Measurements from ENCODE around the gene NDUFC1. TPM values are rescaled to one million over a fixed set of nuclear protein-coding genes. Genes with fewer than 3 reads are reported as not detected.
"Not testable (repeated sequence)": the region's sequence is repeated elsewhere in the genome, so short reads cannot be mapped to it uniquely, and the experiment has no call there.

The NDUFC1 gene
- polyA plus RNA-seq, 5 donors = 50.1 to 66.3 (median 55.7) TPM

DNA sequence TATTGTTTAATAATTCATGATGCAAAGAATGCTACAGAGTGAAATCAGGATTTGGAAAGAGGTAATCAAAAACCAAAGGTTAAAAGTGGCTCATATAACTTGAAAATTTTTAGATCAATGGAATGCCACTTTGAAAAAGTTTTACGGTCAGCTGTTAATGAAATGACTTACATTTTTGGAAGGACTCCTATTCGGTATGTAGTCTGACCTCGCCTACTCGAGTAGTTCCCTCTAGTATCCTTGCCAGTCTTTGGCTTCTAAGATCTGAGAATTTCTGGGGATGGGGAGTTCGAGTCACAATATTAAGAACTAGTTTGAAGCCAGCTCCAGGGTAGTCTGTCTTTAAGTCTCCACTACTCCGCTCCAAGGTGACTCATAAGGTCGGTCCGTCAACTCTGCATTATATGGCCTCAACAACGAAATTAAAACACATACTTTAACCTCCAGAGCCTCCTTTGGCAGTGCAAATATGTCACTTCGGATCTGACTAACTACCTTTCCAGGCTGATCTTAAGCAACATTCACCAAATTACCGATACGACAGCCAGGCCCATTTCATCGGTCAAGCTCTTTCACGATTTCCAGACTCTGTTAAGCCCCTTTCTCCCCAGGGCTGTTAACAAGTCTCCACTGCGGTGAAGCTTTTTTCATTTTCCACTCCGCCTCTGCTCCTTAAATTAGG lies 1.7 kb downstream of the NDUFC1 start:
- DNase-seq = no peak

DNA sequence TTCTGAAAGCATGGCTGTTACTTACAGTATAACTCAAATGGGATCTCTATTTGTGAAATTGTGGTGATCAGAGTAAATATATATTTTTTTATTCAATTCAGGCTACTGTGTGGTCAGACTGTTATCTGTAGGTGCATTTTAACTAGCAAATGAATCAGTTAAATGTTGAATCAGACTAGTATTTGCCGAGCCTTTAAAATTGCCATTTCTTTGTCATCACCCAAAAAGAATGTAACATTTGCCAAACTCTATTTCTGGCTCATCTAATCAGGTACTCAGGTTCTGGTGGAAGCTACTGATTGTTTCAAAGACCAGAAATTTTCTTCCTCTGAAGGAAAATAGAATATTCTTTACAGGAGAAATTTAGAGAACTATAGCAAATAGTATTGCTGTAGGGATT lies 2.7 kb downstream of the NDUFC1 start:
- no peak for DNase-seq

DNA sequence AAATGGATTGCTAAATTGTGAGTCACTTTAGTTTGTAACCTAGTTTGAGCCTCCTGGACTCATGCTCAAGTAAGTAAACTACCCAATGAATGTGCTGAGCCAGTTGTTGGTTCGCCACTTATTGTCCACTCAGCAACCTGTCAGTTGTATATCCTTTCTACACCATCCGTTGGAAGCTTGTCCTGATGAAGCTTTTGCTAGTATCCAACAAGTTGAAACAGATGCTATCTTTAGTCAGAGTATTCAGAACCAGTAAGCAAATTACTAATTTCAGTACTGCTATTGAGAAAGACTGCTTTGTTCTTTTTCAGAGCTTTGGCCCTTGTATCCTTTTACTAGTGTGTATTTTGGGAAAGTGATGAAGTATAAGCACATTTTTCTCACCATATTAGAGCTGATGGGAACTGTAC lies 5.3 kb downstream of the NDUFC1 start:
- DNase-seq = no peak

DNA sequence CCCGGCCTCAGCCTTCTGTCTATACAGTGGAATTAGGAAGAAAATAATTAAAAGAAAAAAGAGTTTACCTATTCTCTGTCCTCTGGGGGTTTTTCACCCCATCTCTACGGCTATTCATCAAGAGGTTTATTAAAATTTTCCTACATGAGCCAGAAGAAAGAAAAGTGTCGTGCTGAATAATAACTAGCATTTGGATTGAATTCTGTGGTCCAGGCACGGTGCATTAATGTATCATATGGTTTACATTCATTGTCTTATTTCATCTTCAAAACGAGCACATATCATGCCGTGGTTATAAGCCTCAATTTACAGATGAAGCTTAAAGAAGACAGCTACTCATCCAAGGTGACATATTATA lies 6.4 kb downstream of the NDUFC1 start:
- no peak for DNase-seq

DNA sequence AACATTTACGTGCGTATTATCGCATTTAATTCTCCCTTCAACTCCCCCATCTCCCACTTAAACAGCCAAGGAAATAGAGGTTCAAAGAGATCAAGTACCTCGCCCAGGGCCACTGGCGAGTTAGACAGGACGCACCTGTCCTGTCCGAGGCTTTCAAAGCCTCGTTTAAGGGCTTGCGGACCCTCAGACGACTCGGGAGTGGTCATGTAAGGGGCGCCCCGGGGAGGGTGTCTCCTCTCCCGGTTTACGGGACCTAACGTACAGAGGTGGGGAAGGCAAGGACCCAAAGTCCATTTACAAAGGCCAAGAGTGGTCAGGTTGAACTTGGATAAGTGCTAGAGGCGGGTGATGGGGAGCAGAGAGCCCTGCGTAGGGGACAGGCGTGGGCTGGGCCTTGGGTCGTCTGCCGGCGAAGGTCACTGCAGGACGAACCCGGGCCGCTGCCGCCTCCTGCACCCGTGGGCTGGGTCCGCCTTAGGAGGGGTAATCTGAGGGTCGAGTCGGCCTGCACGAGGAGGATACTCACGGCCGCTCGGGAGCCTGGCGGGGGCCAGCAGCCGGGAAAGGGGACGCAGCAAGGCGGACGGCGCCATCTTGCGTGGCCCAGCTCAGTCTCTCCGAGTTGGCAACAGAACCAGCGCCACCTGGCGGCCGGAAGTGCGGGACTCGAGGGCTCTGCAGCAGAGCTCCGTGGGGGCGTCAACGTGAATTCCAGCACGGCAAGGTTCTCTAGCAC lies 6.9 kb downstream of the NDUFC1 start:
- DNase-seq = peak; percentile 94

DNA sequence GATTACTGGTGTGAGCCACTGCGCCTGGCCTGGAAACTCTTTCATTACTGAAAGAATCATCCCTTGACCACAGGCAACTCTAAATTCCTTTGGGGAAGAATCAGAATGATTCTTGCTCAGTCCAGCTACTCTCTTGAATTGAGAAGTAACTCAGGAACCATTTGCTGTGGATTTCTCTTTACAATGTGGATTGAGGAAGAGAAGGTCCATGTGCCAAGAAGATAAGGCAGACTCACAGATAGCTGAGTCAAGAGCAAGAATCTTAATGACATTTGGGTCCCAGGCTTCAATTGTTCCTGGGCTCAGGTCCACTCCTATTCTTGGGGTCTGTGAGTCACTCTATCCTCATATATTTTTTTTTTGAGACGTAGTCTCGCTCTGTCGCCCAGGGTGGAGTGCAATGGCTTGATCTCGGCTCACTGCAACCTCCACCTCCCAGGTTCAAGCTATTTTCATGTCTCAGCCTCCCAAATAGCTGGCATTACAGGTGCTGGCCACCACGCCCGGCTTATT lies 16.0 kb downstream of the NDUFC1 start:
- no peak for DNase-seq

DNA sequence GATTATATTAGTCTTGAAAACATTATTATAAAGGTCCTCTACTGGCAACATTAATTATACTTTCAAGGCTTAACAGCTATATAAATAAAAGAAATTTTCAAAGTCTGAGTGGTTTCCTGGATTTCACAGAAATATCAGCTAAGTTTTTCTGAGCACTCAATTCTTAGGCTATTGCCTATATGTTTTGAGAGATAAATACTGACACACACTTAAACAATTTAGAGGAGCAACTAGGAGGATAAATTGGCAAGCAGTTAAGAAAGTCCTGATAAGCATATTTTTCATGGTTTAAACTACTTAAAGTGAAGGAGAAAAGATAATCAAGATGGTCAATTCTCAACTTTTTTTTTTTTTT lies 19.6 kb downstream of the NDUFC1 start:
- DNase-seq = no peak

DNA sequence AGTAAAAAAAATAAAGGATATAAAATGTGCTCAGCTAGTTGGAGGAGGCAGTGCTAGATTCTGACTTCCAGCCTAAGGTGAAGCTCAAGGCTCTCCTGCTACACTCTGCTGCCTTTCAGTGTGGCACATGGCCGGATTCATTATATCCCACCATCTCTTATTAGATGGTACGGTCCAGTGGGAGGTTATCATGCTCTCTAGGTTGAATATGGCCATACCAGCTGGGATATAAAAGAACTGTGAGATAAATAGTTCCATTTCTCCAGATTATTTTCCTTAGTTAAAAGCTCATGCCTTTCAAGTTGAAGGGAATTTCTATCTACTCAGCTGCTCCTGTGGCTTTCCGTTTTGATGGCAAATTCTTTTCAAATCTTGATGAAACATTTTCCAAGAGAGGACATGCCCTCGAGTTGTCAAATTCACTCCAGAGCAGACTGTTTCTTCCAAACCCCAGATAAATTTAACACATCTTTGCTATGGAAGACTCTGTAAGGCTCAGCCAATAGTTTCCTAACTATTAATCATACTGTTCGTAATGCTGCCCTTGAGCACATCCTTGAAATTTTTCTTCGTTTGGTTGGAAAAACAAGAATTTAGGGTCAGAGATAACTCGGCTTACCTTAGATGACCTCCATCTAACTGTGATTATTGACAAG lies 20.1 kb downstream of the NDUFC1 start:
- no peak for DNase-seq

DNA sequence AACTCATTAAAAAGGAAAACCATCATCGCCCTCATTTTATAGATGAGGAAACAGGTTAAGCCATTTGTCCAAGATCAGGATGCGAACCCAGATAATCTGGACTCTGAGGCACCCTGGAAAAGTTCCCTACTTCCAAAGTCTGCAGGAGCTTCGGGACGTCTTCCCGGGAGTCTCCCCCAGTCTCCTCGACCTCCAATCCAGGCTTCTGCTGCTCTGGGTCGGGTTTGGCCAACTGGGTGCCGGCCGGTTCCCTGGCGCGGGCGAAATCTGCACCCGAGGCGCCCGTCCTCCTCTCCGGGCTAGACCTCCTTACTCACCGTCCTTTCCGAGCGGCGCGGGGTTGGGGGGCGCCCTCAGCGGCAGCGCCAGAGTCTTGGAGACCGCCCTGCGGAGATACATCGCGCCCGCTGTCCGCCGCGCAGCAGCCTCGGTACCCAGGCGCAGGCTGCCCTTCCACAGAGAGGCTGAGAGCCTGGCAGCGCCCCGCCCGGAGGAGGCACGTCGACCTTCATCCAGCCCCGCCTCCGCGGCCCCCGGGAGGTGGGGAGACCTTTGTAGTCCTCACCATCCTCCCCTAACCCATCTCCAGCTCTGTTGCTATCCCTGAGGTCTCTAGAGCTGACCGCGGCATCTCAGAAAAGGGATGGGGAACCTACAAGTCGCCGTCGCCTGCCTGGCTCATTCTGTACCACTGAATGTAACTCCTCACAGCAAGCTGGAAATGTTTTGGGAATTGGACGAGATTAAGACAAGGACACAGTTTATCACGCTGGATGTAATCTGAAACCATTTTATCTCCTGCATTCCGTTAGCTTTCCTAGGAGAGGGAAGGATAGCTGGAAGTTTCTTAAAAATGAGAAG lies 22.3 kb downstream of the NDUFC1 start, which contains the start of gene MGARP:
TSS of gene MGARP (minus strand) at position 466 of the 861 bp plus-strand sequence. CDS start at position 399, 67 bp downstream.
- DNase-seq = peak in 1 of 2 donors; percentile 7

DNA sequence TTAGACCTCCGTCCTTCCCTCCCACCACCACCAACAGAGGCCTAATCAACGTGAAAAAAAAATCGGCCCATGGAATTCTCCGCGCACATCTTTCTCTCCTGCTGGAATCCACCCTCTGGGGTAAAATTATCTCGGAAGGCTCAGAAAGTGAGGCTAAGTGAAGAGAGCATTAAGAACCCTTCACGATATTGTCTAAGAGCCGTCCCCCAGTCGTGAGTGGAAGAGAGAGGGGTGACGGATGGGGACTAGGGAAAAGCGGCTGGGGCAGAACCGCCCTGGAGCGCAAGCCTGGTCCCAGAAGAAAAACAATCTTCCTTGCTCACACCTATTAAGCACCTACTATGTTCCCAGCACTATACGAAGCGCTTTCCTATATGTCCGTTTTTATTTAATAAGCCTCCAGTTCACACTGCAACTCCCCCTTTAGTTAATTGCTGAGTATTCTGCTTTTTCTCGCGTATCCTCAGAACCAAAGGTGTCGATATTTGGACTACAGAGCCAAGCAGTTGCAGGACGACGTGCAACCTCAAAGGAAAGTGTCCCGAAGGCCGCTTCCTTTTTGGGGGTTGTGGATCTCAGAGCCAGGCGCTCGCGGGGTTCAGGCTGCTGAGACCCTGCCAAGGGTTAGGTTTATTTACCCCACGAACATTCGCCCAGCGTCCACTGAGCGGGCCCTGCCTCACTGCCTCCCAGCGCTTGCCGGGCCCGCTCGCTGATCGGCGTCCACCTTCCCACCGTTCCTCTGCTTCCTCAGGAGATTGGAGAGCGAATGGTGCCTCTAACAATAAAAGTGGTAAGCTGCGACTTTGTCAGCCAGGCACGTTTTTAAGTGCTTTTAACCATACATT lies 23.1 kb downstream of the NDUFC1 start:
- DNase-seq = peak in 1 of 2 donors; percentile 9

DNA sequence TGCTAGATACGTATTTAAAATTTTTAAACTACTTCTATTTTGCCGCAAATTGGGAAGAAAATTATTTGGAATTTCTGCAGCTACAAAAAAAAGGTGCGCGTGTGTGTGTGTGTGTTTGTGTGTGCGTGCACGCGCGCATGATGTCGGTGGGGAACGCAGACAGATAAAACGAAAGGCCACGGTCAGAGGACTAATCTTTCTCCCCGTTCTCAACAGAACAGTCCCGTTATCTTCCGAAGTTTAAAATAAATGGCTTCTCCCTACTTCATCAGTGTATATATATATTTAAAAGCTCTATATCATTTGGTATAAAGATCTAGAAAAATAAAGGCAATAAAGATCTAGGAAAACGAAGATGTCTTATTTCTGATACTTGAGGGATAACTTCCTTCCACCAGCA lies 23.8 kb downstream of the NDUFC1 start:
- peak in 1 of 2 donors; percentile 8 for DNase-seq

DNA sequence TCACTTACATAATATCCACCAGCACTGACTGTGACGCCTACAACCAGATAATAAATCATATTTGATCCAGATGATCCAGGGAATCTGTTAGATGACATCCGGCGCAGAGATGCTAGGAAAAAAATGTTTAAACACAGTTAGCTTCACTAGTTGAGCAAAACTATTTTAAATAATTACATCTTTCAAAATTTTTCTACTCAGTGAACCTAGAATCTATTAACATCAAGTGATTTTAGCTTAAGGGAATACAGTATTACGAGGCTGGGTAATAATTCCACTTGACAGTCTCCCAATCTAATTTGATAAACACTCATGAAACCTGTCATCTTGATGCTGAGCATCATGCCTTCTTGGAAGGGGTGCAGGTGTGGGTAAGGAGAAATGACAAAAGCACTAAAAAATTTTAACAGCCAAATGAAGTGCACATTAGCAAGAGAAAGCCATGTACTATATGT lies 27.0 kb downstream of the NDUFC1 start:
- no peak for DNase-seq

DNA sequence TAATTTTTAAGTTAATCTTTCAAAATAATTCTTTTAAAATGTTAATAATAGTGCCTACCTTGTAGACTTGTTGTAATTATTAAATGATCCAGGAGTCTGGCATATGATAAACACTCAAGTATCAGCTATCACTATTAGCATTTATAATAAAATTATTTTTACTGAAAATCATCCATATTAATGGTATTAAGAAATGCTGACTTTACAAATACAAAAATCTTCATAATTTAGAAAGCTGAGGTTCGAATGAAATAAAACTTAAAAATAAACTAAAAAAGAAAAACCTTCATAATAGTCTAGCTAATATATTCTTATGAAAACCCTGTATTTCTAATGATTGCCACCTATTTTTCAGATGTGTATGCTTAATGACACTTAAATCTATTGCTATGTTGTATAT lies 27.5 kb downstream of the NDUFC1 start:
- no peak for DNase-seq

DNA sequence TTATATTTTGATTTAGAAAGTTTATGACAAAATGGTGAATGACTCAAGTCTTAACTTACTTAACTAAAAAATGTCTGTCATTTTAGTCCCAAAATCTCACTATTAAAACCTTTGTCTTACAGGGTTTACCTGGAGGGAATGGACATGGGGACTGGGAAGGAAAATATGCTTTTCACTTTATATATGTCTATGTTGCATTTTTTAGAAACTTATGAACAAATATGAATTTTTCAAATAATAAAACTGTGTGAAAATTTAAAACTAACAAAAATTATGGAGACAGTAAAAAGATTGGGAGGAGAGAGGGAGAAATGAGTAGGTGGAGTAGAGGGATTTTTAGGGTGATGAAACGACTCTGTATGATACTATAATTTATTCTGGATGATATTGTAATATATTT lies 28.4 kb downstream of the NDUFC1 start:
- no peak for DNase-seq

DNA sequence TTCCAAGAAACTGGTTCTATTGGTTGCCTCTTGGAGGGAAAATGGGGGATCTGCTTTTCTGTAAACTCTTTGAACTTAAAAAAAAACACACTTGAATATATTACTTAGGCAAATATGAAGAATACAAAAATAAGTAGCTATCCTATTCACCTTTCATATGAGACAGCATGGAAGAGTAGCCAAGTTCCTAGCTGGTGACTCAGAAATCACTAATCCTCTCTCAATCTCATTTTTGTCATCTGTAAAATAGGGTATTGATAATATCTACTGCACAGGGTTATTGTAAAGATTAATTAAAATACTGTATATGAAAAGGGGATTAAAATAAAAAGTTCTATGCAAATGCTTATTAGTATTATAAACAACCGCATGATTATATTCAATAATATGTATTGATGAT lies 35.0 kb downstream of the NDUFC1 start:
- no peak for DNase-seq

DNA sequence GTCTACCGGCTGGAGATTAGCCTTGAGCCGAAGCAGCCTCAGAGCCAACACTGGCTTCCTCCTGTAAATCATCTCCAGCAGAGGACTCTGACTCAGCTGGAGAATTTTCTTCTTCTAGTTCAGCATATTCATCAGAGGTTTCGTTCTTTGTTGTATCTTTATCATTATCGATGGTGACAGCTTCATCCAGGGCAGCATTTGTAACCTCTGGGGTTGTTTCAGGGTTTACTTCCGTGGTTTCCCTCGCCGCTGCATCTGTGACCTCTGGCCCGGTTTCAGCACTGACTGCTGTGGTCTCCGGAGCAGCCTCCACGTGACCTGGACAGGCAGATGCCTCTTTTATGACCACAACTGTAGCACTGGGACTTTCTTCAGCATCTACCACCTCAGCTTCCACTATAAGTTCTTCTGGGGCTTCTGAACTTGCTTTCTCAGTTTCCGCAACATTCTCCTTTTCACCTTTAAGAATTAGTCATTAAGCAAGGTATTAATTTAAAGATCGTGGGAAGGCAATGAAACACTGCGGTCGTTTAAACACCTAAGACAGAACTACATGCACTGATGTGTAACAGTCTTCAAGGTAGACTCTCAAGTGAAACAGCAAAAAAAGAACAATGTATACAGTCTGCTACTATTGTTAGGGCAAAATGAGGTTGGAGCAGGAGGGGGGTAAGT lies 35.6 kb downstream of the NDUFC1 start:
- DNase-seq = peak in 1 of 2 donors; percentile 7

DNA sequence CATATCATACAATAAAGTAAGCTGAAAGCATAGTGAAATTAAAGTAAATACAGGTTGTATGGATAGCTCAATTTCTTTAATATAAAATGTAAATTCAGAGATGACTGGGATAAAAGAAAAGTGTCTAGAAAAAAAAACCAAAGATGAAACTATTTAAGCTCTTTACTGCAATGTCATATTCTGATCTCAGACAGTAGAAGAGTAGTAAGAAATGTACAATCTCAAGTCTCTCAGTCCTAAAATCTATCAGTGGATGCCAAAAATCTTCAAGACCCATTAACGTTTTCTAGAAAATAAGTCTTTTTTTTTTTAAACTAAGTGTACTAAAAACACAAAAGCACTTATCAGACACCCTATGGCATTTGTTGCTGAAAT lies 36.1 kb downstream of the NDUFC1 start:
- DNase-seq = no peak

DNA sequence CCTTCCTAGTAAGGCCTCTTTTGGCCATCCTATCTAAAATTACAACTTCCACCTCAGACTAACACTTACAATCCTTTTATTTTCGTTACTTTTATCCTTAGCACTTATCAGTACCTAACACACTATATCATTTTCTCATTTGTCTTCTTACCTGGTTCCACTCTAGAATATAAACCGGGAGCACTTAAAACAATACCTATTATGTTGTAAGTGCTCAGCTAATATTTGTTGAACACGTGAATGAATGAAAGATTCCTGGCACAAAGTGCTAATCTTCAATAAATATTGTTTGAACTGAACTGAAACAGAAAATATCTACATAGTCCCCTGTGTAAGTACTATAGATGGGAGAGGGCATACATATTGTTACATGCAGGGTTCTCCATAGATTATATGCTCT lies 36.6 kb downstream of the NDUFC1 start:
- DNase-seq = no peak

DNA sequence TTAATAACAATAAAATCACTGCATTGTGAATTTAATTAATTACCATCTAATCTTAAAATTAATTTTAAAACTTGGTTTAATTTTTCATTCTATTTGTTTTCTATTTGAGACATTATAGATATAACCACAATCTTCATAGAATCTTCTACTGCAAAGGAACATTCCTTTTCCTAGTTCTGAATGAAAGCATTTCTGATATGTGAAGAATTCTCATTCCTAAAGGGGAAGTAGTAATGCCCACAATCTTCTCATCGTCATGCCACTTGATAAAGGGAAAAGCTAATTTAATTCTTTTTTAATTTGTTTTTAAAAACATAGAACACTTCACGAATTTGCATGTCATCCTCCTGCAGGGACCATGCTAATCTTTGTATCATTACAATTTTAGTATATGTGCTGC lies 45.9 kb downstream of the NDUFC1 start:
- DNase-seq = no peak

DNA sequence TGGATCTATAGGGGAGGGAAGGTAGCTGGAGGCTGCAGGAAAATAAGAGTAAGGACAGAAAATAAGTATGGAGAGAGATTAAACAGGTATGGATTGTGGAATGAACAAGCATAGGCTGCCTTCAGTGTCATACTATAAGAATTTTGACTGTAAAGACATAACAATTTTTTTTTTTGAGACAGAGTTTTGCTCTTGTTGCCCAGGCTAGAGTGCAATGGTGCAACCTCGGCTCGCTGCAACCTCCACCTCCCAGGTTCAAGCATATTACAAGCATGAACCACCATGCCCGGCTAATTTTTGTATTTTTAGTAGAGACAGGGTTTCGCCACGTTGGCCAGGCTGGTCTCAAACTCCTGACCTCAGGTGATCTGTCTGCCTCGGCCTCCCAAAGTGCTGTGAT lies 46.7 kb downstream of the NDUFC1 start:
- not testable (repeated sequence) for DNase-seq
